Hematopoietic multipotent progenitor cell treated with erythropoietin and hydrocortisone succinate and interleukin-3 and kit ligand, for 17 days (in vitro differentiated cells): Measurements from ENCODE around the gene CEP104.

Experiments used
- DNase-seq: peaks from one replicate; pipeline ENCODE4 v3.0.0-alpha.2; 2015; ENCODE audit warnings: low spot score

The CEP104 gene

DNA sequence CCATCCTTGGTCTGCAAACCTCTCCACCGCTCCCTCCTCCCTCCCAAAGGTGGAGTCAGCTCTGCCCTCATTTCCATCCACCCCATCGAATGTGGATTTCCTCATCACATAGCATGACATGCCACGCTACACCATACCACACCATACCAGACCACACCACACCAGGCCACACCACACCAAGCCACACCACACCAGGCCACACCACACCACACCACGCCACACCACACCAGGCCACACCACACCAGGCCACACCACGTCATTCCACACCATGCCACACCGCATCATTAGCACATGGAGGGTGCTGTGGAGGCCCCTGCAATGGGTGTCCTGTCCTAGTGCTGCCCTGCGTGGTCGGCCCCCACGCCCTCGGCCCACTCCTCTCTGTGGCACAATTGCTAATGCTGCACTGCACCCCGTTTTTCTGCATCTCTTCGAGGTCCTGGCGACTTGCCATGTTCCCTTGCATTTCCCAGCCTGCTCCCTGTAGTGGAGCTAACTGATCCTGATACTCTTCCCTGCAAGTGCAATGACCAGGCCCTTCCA is 11.5 kb upstream of the CEP104 start:
- no peak for DNase-seq

GRCh38 chr1:3865606-3866160 is 8.7 kb upstream of the CEP104 start:
- DNase-seq, result no peak

DNA sequence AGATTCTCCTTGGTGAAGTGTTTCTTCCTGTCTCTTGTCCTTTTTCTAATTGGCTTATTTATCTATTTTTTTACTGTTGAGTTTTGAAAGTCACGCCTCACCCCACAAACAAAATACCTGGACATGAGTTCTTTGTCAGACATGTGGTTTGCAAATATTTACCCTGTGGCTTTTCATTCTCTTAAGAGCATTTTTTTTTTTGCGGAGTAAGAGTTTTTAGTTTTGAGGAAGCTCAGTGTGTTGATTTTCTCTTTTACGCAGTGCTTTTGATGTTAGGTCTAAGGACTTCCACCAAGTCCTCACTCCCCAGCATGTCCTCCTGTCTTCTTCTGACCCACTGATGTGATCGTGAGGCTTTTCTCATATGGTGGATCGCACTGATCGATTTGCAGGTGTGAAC is 7.9 kb upstream of the CEP104 start:
- DNase-seq, result no peak

DNA sequence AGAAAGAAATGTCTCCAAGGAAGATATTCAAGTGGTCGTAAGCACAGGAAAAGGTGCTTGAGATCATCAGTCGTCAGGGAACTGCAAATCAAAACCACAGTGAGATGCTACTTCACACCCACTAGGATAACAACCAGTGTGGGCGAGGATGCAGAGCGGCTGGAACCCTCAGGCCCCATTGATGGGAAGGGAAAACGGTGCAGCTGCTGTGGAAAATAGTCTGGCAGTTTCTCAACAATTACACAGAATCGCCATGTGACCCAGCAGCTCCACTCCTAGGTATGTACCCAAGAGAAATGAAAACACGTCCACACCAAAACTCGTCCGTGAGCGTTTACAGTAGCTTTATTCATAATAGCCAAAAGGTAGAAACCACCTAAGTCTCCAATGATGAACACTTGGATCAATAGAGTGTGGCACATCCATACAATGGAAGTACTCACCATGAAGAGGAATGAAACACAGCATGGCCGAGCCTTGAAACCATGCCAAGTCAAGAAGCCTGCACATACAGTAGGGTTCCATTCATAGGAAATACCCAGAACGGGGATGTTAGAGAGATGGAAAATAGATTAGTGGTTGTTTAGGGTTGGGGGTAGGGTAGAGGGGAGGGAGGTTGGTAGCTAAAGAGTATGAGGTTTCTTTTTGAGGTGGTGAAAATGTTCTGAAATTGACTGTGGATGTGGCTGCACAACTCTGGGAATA is 6.4 kb upstream of the CEP104 start:
- no peak for DNase-seq

- no peak for DNase-seq
Measured at GRCh38 chr1:3858231-3858981, 1.4 kb upstream of the CEP104 start.

DNA sequence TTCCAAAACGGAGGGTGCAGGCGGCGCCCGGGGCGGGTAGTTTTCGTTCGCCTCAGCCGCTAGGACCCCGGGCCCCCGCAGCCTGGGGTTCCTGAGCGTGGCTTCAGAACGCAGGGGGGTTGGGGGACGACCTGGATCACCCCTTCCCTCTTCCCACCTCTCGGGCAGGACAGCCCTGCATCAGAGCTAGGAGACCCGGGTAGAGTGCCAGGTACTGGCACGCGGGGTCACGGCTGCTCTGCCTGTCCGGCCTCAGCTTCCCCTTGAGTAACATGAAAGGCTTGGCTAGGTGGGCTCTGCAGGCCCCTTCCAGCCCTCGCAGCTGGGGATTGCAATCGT is 749 bp upstream of the CEP104 start:
- DNase-seq, result no peak

- DNase-seq, result no peak
Measured at GRCh38 chr1:3852711-3853485, 4.1 kb downstream of the CEP104 start.

GRCh38 chr1:3852091-3852490 is 4.9 kb downstream of the CEP104 start:
- DNase-seq, result no peak

- no peak for DNase-seq
Measured at GRCh38 chr1:3851292-3851691, 5.7 kb downstream of the CEP104 start.

DNA sequence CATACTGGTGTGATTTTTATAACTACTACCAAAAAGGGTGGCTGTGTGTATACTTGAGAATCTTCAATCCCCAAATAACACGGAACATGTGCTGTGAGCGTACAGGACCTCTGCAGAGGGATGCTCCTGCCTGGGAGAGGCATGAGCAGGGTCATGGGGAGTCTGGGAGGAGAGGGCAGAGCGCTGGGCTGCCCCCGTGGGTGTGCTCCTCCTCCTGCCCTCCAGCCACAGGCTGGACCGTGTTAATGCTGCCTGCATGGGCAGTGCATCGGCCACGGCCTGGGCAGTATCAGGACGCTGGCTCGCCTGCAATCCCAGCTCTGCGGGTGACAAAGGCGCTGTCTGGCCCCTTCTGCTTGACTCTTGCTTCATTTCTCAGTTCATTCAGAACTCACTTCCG is 6.2 kb downstream of the CEP104 start:
- DNase-seq, result no peak

DNA sequence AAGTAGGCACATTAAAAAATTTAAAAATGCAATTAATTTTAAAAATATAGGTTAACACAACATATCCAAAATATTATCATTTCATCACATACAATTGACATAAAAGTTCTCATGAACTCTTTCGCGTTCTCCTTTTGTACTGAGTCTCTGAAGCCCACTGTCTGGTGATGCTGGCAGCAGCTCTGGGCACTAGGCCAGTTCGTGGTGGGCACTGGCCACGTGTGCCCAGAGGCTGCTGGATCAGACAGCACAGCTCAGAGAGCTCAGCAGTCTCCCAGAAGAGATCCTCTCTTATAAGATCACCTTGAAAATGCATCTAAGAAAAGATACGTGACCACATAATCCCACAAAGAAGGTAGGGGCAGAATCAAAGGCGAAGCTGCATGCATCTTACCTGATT is 9.9 kb downstream of the CEP104 start:
- no peak for DNase-seq

DNA sequence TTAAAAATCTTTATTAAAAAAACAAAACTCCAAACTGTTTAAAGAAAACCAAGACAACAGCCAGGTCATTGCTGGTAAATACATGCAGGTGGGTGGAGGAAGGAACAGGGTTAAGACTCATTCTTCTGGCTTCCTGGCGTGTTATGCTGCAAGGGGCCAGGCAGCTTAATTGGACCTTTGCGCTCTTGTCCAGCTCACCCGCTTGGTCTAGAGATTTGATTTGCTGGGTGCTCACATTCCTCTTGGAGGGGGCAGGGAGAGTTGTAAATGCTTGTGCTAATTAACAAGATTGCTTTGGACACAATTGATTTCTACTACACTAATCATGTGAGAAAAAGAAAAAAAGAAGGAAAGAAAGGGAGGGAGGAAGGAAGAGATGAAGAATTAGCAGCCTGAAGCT is 10.5 kb downstream of the CEP104 start:
- DNase-seq, result no peak

DNA sequence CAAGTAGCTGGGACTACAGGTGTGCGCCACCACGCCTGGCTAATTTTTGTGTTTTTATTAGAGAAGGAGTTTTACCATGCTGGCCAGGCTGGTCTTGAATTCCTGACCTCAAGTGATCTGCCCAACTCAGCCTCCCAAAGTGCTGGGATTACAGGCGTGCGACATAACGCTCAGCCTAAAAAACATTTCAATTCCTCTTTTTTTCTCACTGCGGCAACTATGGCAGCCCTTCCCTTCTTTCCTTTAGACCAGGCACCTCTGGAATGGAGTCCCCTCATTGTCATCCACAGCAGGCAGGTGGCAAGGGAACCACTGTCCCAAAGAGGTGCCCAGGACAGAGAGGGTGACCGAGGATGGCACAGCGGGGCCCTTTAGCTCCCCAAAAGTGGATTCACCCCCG is 14.1 kb downstream of the CEP104 start:
- DNase-seq, result no peak

DNA sequence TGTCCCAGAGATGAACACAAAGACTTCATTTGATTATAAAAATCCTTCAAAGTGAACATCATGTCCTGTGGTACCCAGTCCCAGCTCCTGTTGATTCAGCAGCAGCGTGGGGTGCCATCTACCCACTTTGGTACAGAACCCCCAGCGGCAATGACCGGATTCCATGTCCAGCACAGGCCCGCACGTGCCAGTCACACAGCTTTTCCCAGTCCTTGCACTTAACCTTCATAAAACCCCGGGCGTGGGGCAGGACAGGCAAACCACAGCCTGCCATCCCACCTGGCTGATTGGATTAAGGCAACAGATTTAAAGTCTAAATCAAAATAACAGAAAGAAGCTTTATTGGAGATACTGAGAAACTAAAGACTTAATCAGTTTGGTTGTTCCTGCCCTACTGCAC is 15.5 kb downstream of the CEP104 start:
- DNase-seq, result no peak

- no peak for DNase-seq
Measured at GRCh38 chr1:3838788-3839187, 18.2 kb downstream of the CEP104 start.

- DNase-seq, result no peak
Measured at GRCh38 chr1:3837685-3838084, 19.3 kb downstream of the CEP104 start.

DNA sequence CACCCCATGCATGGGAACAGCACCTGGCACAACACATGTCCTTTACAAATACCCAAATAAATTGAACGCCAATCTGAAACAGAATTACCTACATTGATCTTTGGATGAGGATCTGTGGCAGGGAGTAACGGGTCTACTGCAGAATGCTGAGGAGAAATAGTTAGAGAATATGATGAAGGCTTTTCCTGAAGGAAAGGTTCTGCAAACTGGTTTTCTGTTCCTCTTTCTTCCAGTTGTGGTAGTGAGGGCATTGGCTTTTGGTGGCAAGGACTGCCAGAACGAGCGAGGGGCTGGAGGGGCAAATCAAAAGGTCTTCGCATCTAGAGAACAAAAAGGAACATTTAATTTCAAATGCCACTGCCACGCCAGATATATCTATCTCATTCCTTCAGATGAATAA is 19.8 kb downstream of the CEP104 start:
- DNase-seq, result no peak

- no peak for DNase-seq
Measured at GRCh38 chr1:3836421-3836820, 20.6 kb downstream of the CEP104 start.

GRCh38 chr1:3834701-3835100 is 22.3 kb downstream of the CEP104 start:
- no peak for DNase-seq

DNA sequence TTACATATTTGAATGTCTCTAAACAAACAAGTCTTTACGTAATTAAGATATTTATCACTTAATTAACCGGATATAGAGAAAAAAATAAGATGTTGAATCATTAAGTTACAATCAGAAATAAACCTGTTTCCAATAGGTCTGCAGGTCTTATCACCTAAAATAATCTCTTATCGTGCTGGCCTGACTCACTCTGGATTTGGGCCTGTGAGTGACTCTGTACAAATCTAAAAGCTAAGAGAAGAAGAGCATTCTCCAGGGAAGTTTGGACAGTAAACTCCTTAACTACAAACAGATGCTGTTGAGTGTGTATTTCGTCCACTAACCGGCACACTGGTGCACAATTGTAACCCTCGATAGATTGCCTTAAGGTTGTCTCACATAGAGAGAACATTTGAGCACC is 25.3 kb downstream of the CEP104 start:
- no peak for DNase-seq

DNA sequence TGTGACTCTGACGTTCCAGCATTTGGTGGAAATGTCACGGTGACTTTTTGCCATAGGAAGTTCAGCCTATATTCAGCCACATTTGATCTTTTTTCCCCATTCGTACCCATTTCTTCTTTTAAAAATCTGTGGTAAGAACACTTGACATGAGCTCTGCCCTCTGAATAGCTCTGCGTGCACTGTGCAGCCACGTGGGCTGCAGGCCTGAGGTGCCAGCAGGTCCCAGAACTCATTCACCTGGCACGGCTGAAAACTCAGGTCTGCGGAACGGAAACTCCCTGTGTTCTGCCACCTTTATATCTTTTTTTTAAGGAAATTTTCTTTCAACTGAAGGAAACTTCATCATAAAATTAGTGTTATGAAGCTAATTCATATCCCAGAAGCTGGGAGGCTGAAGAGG is 28.6 kb downstream of the CEP104 start:
- no peak for DNase-seq

DNA sequence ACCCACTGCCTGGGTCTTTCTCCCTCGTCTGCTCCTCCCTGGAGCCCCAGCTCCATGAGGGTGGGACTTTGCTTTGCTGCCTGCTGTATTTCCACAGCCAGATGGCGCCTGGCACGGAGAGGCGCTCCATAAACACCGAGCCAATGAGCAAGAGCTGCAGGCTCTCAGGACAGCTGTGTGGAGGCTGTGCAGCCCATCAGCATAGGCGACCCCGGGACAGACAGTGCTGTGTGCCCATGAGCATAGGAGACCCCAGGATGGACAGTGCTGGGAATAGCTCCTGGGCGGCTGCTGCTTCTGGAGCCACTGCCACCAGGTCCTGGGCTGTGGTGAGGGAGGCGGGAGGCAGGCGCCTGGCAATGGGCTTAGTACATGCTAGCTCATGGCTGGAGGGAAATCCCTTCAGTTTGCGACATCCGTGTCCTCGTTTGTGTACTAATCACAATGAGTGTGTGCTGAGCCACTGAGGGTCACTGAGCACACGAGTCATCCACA is 29.2 kb downstream of the CEP104 start:
- no peak for DNase-seq
